Measurements from ENCODE around the gene CHMP3. TPM values are rescaled to one million over a fixed set of nuclear protein-coding genes. Genes with fewer than 3 reads are reported as not detected.

The CHMP3 gene
- total and polyA plus RNA-seq, 2 of the 13 experiments (the other 11 are each of a cell fraction or from before 2014, with no cell fraction given), result 64.1 to 114 TPM

- TF ChIP-seq MLXIP (CRISPR knock-in tag; IDR thresholded peaks at IDR 0.05; ENCODE audit: borderline replicate concordance), result no peak
- peak; percentile 80; the same call in 1 of the 2 replicates for TF ChIP-seq FOXJ3 (CRISPR knock-in tag; IDR thresholded peaks at IDR 0.05; ENCODE audit: borderline replicate concordance)
- no peak for TF ChIP-seq SRF (IDR thresholded peaks at IDR 0.05; ENCODE audit: low read depth, low read length)
- peak; percentile 98 for TF ChIP-seq ISL2 (CRISPR knock-in tag; IDR thresholded peaks at IDR 0.05)
- peak; percentile 89 for TF ChIP-seq TFAP4 (IDR thresholded peaks at IDR 0.05; ENCODE audit: borderline replicate concordance, low read depth)
- TF ChIP-seq POGZ (CRISPR knock-in tag; IDR thresholded peaks at IDR 0.05), result peak; percentile 87; the same call in 1 of the 2 replicates
- no peak for TF ChIP-seq ZNF562 (CRISPR knock-in tag; IDR thresholded peaks at IDR 0.05; ENCODE audit: borderline replicate concordance)
- no peak for TF ChIP-seq ARNT2 (CRISPR knock-in tag; IDR thresholded peaks at IDR 0.05; ENCODE audit: low read depth)
- no peak for TF ChIP-seq ZNF362 (CRISPR knock-in tag; IDR thresholded peaks at IDR 0.05; ENCODE audit: borderline replicate concordance)
- TF ChIP-seq ZNF569 (CRISPR knock-in tag; IDR thresholded peaks at IDR 0.05; ENCODE audit: borderline replicate concordance), result no peak
- no peak for TF ChIP-seq FOXP1 (IDR thresholded peaks at IDR 0.05)
- peak; percentile 79 for TF ChIP-seq FOXP1 (CRISPR knock-in tag; IDR thresholded peaks at IDR 0.05)
- TF ChIP-seq ARNT (IDR thresholded peaks at IDR 0.05), result no peak
- peak; percentile 51; the same call in 1 of the 2 replicates for TF ChIP-seq ZNF501 (CRISPR knock-in tag; IDR thresholded peaks at IDR 0.05)
- TF ChIP-seq ZNF367 (CRISPR knock-in tag; IDR thresholded peaks at IDR 0.05; ENCODE audit: borderline replicate concordance), result no peak
- no peak for TF ChIP-seq ZNF276 (CRISPR knock-in tag; IDR thresholded peaks at IDR 0.05; ENCODE audit: low read depth)
- TF ChIP-seq ZNF296 (CRISPR knock-in tag; conservative IDR thresholded peaks at IDR 0.05), result no peak
- no peak for TF ChIP-seq SOX6 (IDR thresholded peaks at IDR 0.05)
- peak; percentile 89 for TF ChIP-seq SOX6 (CRISPR knock-in tag; IDR thresholded peaks at IDR 0.05)
- TF ChIP-seq GLMP (CRISPR knock-in tag; IDR thresholded peaks at IDR 0.05; ENCODE audit: borderline replicate concordance), result no peak
- no peak for TF ChIP-seq ZNF781 (CRISPR knock-in tag; IDR thresholded peaks at IDR 0.05; ENCODE audit: borderline replicate concordance, not compliant biosample characterization)
Measured at GRCh38 chr2:86556508-86556907, 6.7 kb downstream of the CHMP3 start (continued).

Data from HepG2 (cell line).